ENCODE results near the gene PFAS.
"Not testable (repeated sequence)": the region's sequence is repeated elsewhere in the genome, so short reads cannot be mapped to it uniquely, and the experiment has no call there.

Gene PFAS

DNA sequence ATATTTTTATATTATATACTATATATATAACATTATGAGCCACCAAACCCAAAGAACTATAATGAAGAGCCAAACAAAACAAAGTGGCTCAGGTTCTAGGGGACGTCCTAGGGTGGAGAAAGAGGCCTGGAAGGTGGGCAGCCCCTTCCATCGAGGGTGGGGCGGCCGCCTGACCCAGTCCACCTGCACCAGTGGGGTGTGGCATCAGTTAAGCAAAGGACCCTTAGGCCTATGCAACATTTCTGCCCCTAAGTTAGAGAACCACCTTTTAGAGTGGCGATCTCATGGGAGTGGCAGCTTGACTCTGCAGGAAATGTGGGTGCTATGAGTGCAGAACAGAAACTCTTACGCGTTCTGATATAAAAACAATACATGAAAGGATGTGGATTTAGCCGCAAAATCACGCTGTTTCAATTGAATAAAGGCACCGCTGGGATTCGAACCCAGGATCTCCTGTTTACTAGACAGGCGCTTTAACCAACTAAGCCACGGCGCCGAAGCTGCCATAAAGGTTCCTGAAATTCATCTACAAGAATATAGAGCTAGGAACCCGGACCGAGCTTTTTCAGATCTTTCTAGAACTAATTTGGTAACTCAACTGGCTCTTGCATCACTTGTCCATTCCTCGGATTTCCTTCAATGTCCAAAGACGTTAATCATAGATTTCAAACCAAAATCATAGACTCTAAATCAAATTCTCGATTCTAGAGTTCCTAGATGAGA lies 23.1 kb upstream of the PFAS start:
- DNase-seq, result peak; percentile 36 to 60

- DNase-seq, result peak; percentile 74 to 82
These were observed 22.4 kb upstream of the PFAS start for GRCh38 chr17:8226536-8227237.

GRCh38 chr17:8227238-8227581 lies 21.9 kb upstream of the PFAS start:
- DNase-seq, result no peak

GRCh38 chr17:8231701-8232100 lies 17.4 kb upstream of the PFAS start:
- DNase-seq, result no peak

DNA sequence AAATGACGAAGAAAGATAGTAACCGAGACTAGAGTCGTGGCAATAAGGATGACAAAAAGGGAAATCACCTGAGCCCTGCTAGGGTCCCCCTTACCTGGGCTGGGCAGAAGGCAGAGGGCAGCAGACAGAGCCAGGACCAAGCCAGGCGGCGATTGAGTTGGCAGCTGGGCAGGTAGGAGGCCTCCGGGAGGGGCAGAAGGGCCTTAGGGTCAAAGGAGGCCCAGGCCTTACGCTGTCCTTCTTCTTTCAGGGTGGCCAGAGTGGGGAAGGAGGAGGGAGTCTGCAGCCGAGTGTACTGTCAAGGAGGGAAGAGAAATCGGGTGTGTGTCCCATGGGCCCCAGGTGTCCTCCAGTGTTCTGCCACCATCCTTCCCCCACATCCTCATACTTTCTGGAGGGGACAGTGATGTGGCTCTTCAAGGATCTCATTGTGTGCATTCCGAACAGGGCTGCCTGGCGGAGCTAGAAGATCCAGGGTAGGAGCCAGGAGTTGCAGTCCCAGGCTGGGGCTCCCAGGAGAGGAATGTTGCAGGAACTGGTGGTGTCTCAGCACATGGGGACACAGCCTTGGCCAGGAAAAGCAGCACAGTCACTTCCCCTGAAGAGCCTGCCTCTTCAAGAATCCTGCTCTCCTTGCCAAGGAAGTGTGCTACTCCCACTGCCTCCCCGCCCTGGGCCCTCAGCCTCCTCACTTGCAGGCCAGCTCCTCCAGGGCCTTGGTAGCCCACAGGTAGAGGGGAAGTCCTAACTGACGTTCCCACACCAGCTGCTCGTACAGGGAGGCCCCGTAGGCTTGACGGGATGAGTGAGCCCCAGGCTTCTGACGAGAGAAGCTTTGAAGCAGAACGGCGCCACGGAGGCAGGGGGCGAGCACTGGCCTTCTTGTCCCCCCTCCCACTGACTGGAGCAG lies 14.5 kb upstream of the PFAS start:
- DNase-seq, result no peak

GRCh38 chr17:8235676-8236075 lies 13.4 kb upstream of the PFAS start:
- DNase-seq, result no peak

DNA sequence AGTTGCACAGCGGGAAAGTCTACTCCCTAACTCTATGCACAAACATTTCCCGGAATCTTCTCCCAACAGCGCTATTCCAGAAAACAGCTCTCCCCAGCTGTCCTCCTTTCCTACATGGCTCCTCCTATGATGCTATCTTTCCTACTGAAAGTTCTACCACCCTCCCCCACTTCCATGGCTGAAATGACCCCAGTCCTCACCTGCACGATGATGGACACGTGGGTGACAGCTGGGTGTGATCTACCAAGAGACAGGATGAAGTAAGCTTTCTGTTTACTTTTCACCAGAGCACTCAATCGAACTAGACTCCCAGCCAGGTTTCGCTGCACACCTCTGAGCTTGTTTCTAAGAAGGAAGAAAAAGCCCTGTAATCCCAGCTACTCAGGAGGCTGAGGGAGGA lies 11.9 kb upstream of the PFAS start:
- no peak for DNase-seq

GRCh38 chr17:8237886-8238285 lies 11.2 kb upstream of the PFAS start:
- no peak for DNase-seq

- no peak for DNase-seq
These were observed 5.3 kb upstream of the PFAS start for GRCh38 chr17:8243827-8244226.

DNA sequence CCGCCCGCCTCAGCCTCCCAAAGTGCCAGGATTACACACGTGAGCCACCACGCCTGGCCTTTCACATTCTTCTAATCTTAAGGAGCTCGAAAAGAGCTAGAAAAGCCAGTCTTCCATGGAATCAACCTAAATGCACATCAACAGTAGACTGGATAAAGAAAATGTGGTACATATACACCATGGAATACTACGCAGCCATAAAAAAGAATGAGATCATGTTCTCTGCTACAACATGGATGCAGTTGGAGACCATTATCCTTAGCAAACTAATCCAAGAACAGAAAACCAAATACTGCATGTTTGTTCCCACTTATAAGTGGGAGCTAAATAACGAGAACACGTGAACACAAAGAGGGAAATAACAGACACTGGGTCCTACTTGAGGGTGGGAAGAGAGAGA lies 4.3 kb upstream of the PFAS start:
- no peak for DNase-seq

DNA sequence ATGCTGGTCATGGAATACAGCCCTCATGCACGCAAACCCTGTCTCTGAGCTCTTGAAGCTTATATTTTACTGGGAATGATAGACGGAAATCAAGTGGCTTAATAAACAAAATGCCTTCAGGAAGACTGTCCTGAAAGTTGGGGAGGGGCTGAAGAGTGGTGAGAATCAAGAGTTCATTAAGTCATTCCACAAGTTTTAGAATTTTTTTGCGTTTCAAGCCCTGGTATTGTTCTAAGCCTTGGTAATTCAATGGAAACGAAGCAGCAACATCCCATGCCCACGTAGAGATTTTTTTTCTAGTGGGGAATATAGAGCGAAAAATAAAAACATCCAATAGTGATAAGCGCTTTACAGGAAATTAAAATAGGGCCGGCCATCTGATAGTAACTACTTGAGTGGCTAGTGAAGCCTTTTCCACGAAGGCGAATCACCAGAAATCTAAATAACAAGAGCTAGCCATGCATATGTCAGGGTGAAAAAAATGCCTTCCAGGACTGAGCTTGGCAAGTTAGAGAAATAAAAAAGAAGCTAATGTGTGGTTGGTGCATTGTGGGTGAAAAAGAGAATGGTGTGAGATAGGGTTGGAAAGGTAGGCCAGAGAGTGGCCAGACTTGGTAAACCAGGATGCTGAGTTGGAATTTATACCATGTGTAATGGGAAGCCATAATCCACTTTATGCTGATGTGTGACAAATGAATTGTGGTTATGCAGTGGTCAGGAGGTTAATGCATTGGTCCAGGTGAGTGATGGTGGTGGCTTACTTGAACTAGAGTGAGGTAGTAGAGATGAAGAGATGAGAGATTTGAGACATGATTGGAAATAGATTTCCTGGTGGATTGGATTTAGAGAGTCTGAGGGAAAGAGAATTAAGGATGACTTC lies 772 bp downstream of the PFAS start:
- no peak for DNase-seq

- DNase-seq, result not testable (repeated sequence)
These were observed 2.3 kb downstream of the PFAS start for GRCh38 chr17:8251411-8251810.

DNA sequence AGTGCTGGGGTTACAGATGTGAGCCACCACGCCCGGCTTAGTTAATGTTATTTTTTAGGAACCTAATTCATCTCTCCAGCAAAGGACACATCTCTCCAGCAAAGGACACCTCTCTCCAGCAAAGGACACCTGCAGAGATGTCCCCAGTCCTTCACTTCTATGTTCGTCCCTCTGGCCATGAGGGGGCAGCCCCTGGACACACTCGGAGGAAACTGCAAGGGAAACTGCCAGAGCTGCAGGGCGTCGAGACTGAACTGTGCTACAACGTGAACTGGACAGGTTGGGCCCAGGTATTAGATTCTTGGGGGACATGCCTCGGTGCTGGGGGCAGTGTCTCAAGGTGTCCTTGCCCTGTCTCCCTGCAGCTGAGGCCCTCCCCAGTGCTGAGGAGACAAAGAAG lies 4.7 kb downstream of the PFAS start:
- peak in 1 of 2 experiments; percentile 9 for DNase-seq

- no peak for DNase-seq
These were observed 5.8 kb downstream of the PFAS start for GRCh38 chr17:8254881-8255280.

GRCh38 chr17:8255499-8255898 lies 6.4 kb downstream of the PFAS start:
- no peak for DNase-seq

- DNase-seq, result no peak
These were observed 7.2 kb downstream of the PFAS start for GRCh38 chr17:8256291-8256690.

DNA sequence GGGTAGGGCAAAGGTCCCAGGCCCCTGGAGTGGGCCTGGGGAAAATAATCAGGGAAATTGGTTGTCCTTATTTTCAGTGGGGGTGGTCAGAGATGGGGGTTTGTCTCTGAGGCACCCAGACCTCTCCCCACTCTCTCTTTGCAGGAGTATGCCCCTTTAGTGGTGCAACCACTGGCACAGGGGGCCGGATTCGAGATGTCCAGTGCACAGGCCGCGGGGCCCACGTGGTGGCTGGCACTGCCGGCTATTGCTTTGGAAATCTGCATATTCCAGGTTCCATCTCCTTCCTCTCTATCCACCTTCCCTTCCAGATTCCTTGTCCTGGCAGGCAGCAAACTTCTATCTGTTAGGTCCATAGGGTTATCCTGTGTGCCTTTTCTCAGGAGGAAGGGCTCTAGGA lies 7.6 kb downstream of the PFAS start:
- no peak for DNase-seq

GRCh38 chr17:8257801-8258200 lies 8.7 kb downstream of the PFAS start:
- DNase-seq, result no peak

DNA sequence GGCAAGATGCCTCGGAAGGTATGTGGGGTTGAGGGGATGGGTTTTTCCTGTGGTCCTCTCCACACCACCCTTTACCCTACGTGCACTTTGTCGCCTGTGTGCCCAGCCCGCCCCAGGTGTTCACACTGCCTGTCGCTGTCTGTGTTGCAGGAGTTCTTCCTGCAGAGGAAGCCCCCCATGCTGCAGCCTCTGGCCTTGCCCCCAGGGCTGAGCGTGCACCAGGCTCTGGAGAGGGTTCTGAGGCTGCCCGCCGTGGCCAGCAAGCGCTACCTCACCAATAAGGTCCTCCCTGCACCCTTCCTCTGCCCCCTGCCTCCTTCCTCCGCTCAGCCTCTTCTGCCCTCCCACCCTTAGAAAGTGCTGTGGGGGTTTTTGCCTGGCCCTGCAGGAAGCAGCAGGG lies 15.2 kb downstream of the PFAS start:
- no peak for DNase-seq

DNA sequence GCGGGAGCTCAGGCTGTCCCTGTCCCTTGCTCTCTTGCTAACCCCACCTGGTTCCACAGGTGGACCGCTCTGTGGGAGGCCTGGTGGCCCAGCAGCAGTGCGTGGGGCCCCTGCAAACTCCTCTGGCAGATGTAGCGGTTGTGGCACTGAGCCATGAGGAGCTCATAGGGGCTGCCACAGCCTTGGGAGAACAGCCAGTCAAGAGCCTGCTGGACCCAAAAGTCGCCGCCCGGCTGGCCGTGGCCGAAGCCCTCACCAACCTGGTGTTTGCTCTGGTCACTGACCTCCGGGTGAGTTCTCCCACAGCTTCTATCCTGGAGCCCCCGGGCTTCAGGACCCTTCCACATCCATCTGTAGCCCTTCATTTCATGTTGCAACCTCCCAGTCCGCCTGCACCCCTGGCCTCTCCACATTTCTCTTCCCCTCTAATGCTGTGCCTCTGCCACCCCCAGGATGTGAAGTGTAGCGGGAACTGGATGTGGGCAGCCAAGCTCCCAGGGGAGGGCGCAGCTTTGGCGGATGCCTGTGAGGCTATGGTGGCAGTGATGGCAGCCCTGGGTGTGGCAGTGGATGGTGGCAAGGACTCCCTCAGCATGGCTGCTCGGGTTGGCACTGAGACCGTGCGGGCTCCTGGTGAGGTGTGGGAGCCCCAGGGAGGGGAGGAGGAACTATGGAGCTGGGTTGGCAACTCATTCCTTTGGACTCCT lies 15.9 kb downstream of the PFAS start:
- DNase-seq, result no peak

DNA sequence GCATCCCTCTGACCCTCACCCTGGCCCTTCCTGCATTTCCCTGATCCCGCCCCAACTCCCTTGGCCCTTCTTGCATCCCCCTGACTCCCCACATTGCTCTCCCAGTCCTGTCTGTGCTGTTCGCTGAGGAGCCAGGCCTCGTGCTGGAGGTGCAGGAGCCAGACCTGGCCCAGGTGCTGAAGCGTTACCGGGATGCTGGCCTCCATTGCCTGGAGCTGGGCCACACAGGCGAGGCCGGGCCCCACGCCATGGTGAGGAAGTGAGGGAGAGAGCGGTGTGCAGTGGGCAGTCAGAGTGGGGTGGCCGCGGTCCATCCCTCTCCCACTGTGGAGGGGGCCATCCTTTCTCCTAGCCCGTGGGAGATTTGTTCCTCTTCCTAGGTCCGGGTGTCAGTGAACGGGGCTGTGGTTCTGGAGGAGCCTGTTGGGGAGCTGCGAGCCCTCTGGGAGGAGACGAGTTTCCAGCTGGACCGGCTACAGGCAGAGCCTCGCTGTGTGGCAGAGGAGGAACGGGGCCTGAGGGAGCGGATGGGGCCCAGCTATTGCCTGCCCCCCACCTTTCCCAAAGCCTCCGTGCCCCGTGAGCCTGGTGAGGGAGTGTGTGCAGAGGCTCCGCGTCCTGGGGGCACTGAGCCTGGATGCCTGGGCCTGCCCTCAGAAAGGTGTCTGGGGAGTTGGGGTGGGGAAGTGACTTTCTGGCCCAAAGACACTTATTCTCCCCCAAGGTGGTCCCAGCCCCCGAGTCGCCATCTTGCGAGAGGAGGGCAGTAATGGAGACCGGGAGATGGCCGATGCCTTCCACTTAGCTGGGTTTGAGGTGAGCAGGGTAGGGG lies 17.8 kb downstream of the PFAS start:
- DNase-seq, result no peak
